Measurements from ENCODE around the gene RAD21L1.

- TF ChIP-seq CTCF (IDR thresholded peaks at IDR 0.05) (no peak), POLR2A (IDR thresholded peaks at IDR 0.05) (no peak)
Measured at GRCh38 chr20:1269235-1269634, 43.4 kb downstream of the RAD21L1 start.
